CD14-positive monocyte (primary cell): ENCODE measurements around the gene PZP. TPM values are rescaled to one million over a fixed set of nuclear protein-coding genes. Genes with fewer than 3 reads are reported as not detected.
"Not testable (repeated sequence)": the region's sequence is repeated elsewhere in the genome, so short reads cannot be mapped to it uniquely, and the experiment has no call there.

ENCODE experiments used
- DNase-seq, 3 donors: peaks; one replicate each; pipeline ENCODE4 v3.0.0-alpha.2; 2011 to 2022
- H2AFZ ChIP-seq: 2 replicates; pipeline ENCODE4 v1.6.0; 2012; ENCODE audit warnings: mild to moderate bottlenecking, low read depth, low read length, inconsistent platforms; ENCODE audit not compliant: insufficient read depth, poor library complexity, severe bottlenecking
- H3K27ac ChIP-seq, 2 donors: 1 replicate in 1 of 2; 2 replicates in 1 of 2; pipeline ENCODE4 v1.5.1; 2012 to 2013; ENCODE audit warnings: low read length in 2 of 2, control low read depth in 1 of 2, inconsistent platforms in 1 of 2, low read depth in 1 of 2, mild to moderate bottlenecking in 1 of 2
- H3K27me3 ChIP-seq, 2 donors: one replicate each; pipeline versions ENCODE4 v1.6.0 to v1.6.1; 2011 to 2013; ENCODE audit warnings: low read length in 2 of 2; ENCODE audit not compliant: control insufficient read depth in 2 of 2, insufficient read depth in 2 of 2
- H3K36me3 ChIP-seq, 2 donors: replicated peaks in 1 of 2; 1 replicate in 1 of 2; 2 replicates in 1 of 2; pipeline versions ENCODE4 v1.5.1 to v1.6.1; 2012 to 2013; ENCODE audit warnings: low read length in 2 of 2, control low read depth in 1 of 2, inconsistent platforms in 1 of 2, mild to moderate bottlenecking in 1 of 2; ENCODE audit not compliant: insufficient read depth in 2 of 2, control insufficient read depth in 1 of 2
- H3K4me1 ChIP-seq, 2 donors: 1 replicate in 1 of 2; 2 replicates in 1 of 2; pipeline versions ENCODE4 v1.5.1 to v1.6.1; 2012 to 2013; ENCODE audit warnings: low read length in 2 of 2, control low read depth in 1 of 2, inconsistent platforms in 1 of 2, mild to moderate bottlenecking in 1 of 2, moderate library complexity in 1 of 2; ENCODE audit not compliant: insufficient read depth in 2 of 2, control insufficient read depth in 1 of 2
- H3K4me2 ChIP-seq: replicated peaks from 2 replicates; pipeline ENCODE3; 2012; ENCODE audit warnings: low read length, moderate library complexity, mild to moderate bottlenecking; ENCODE audit not compliant: poor library complexity, severe bottlenecking; ENCODE audit errors: extremely low read depth
- H3K4me3 ChIP-seq, 3 experiments: fragments of 200-600 bp in 1 of 3; sonication (generic) in 1 of 3; replicated peaks in 1 of 3; 1 replicate in 2 of 3; 2 replicates in 1 of 3; pipeline ENCODE4 v1.5.1; 2011 to 2013; ENCODE audit warnings: low read length in 3 of 3, mild to moderate bottlenecking in 3 of 3, control low read depth in 2 of 3, low read depth in 2 of 3, inconsistent platforms in 1 of 3, moderate library complexity in 1 of 3
- H3K79me2 ChIP-seq: 2 replicates; pipeline ENCODE4 v1.6.0; 2012; ENCODE audit warnings: mild to moderate bottlenecking, control low read depth, inconsistent platforms, low read length, moderate library complexity; ENCODE audit not compliant: insufficient read depth
- H3K9ac ChIP-seq: 2 replicates; pipeline ENCODE4 v1.6.0; 2017; ENCODE audit warnings: low read length, mild to moderate bottlenecking; ENCODE audit not compliant: insufficient read depth, poor library complexity, severe bottlenecking
- H3K9me3 ChIP-seq, 2 donors: replicated peaks in 1 of 2; 1 replicate in 1 of 2; 2 replicates in 1 of 2; pipeline versions ENCODE4 v1.5.1 to v1.6.1; 2012 to 2013; ENCODE audit warnings: low read length in 2 of 2, control low read depth in 1 of 2; ENCODE audit not compliant: control insufficient read depth in 1 of 2, insufficient read depth in 1 of 2
- H4K20me1 ChIP-seq: 2 replicates; pipeline ENCODE4 v1.6.0; 2012; ENCODE audit warnings: mild to moderate bottlenecking, low read length, control low read depth, moderate library complexity; ENCODE audit not compliant: insufficient read depth
- H3K27ac Mint-ChIP-seq, 7 donors: one replicate each; pipeline ENCODE4 v1.8.0; 2020; ENCODE audit warnings: mild to moderate bottlenecking in 7 of 7, mixed read lengths in 7 of 7, moderate library complexity in 6 of 7, inconsistent platforms in 2 of 7
- H3K27me3 Mint-ChIP-seq, 3 donors: one replicate each; pipeline ENCODE4 v1.8.0; 2021 to 2022; ENCODE audit warnings: low read depth in 3 of 3, mild to moderate bottlenecking in 3 of 3, mixed read lengths in 3 of 3, moderate library complexity in 3 of 3, inconsistent platforms in 1 of 3
- H3K36me3 Mint-ChIP-seq, 2 donors: one replicate each; pipeline ENCODE4 v1.8.0; 2020; ENCODE audit warnings: mixed read lengths in 2 of 2, inconsistent platforms in 1 of 2, mild to moderate bottlenecking in 1 of 2
- H3K4me1 Mint-ChIP-seq: one replicate; pipeline ENCODE4 v1.8.0; 2020; ENCODE audit warnings: mild to moderate bottlenecking, mixed read lengths
- H3K4me3 Mint-ChIP-seq, 2 donors: one replicate each; pipeline ENCODE4 v1.8.0; 2020; ENCODE audit warnings: mild to moderate bottlenecking in 2 of 2, mixed read lengths in 2 of 2, moderate library complexity in 1 of 2
- H3K9me3 Mint-ChIP-seq, 7 donors: one replicate each; pipeline ENCODE4 v1.8.0; 2020 to 2022; ENCODE audit warnings: mixed read lengths in 7 of 7, mild to moderate bottlenecking in 6 of 7, moderate library complexity in 6 of 7, inconsistent platforms in 2 of 7
- WGBS: methylation state at CpG from one replicate; pipeline ENCODE4 v1.1.5; 2013; ENCODE audit warnings: missing lambda C conversion rate; ENCODE audit not compliant: insufficient coverage; 5-methylcytosine and 5-hydroxymethylcytosine counted together
- intact Hi-C, 2 donors: fragments of 100-400 bp; cut with micrococcal nuclease; formaldehyde crosslinking; loops; one replicate each; pipeline versions ENCODE4 v1.15.0 to v1.15.1; 2023
- polyA plus RNA-seq, 3 donors: library from polyadenylated mRNA; depleted of rRNA in 1 of 3; unstranded in 2 of 3; stranded (reverse) in 1 of 3; fragments of 300-500 nt in 2 of 3; fragments of >200 nt in 1 of 3; fragmentation: Illumina TruSeq in 2 of 3; gene quantifications; 1 replicate in 2 of 3; 2 replicates in 1 of 3; pipeline ENCODE4 v1.2.3, GENCODE V29; 2012 to 2021
- TF ChIP-seq, protein P1 (sequence below): fragments of 200-600 bp; IDR thresholded peaks from one replicate; pipeline ENCODE4 v1.8.0; 2022; ENCODE audit warnings: antibody characterized with exemption, mild to moderate bottlenecking

Gene PZP
- polyA plus RNA-seq, 3 donors: not detected

- DNase-seq: no peak
- Mint-ChIP-seq H3K27ac (no peak overlapping the region), H3K4me1 (no peaks in the 10 kb centered on the region), H3K36me3 (no peaks in the 10 kb centered on the region), H3K4me3 (no peak overlapping the region), H3K9me3 (peaks cover 3 to 10% (median 6%) of the 10 kb centered on the region in 7 donors), H3K27me3 (peaks cover 0 to 2% (median 0%) of the 10 kb centered on the region in 3 donors)
- Histone ChIP-seq H3K4me3 (no peak overlapping the region), H3K9me3 (peaks cover 3 to 4% of the 10 kb centered on the region in 2 donors), H3K4me2 (no peak overlapping the region), H3K27me3 (no peaks in the 10 kb centered on the region), H4K20me1 (no peaks in the 10 kb centered on the region), H2AFZ (no peak overlapping the region), H3K79me2 (no peaks in the 10 kb centered on the region), H3K9ac (no peak overlapping the region), H3K36me3 (no peaks in the 10 kb centered on the region), H3K27ac (no peak overlapping the region), H3K4me1 (no peaks in the 10 kb centered on the region)
- intact Hi-C loops: no loop called here
- WGBS: no CpG with 5 or more reads among the region's 1 CpG
- TF ChIP-seq, protein P1, sequence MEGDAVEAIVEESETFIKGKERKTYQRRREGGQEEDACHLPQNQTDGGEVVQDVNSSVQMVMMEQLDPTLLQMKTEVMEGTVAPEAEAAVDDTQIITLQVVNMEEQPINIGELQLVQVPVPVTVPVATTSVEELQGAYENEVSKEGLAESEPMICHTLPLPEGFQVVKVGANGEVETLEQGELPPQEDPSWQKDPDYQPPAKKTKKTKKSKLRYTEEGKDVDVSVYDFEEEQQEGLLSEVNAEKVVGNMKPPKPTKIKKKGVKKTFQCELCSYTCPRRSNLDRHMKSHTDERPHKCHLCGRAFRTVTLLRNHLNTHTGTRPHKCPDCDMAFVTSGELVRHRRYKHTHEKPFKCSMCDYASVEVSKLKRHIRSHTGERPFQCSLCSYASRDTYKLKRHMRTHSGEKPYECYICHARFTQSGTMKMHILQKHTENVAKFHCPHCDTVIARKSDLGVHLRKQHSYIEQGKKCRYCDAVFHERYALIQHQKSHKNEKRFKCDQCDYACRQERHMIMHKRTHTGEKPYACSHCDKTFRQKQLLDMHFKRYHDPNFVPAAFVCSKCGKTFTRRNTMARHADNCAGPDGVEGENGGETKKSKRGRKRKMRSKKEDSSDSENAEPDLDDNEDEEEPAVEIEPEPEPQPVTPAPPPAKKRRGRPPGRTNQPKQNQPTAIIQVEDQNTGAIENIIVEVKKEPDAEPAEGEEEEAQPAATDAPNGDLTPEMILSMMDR: no peak
Observed at GRCh38 chr12:9221483-9221882, 13.3 kb upstream of the PZP start.

GRCh38 chr12:9221011-9221410 lies 12.8 kb upstream of the PZP start:
- H3K36me3 Mint-ChIP-seq, H3K9me3 Mint-ChIP-seq, H3K4me1 Mint-ChIP-seq, H3K4me3 ChIP-seq, H3K27ac Mint-ChIP-seq, H2AFZ ChIP-seq, H3K4me2 ChIP-seq, H3K9me3 ChIP-seq, H3K27ac ChIP-seq, H3K4me3 Mint-ChIP-seq, H3K27me3 Mint-ChIP-seq, H3K27me3 ChIP-seq, H3K9ac ChIP-seq, intact Hi-C loops, H4K20me1 ChIP-seq, H3K36me3 ChIP-seq, H3K4me1 ChIP-seq, H3K79me2 ChIP-seq, DNase-seq: not testable (repeated sequence)
- WGBS: 92% methylated on average over 4 of the region's 9 CpGs
